BJ (cell line): ENCODE measurements around the gene CCT7. TPM values are rescaled to one million over a fixed set of nuclear protein-coding genes. Genes with fewer than 3 reads are reported as not detected.

Source experiments
- CTCF ChIA-PET: fragments of 350-600 bp; formaldehyde crosslinking; extraction: SDS; loops from one replicate; lab custom pipeline; 2021; ENCODE audit warnings: antibody characterized with exemption, inconsistent platforms; lab: Yijun Ruan, JAX
- POLR2A ChIA-PET: fragments of 300-600 bp; sonication (Branson Sonifier 250); formaldehyde crosslinking; extraction: SDS; loops from one replicate; lab custom pipeline; 2021; ENCODE audit warnings: antibody characterized with exemption; lab: Charles Lee
- DNase-seq: peaks from one replicate; pipeline ENCODE4 v3.0.0-alpha.2; 2011; ENCODE audit warnings: low read depth
- H3K27me3 ChIP-seq: 2 replicates; pipeline ENCODE4 v1.6.0; 2011; ENCODE audit warnings: low read length; ENCODE audit not compliant: control insufficient read depth, insufficient read depth
- H3K36me3 ChIP-seq: 2 replicates; pipeline ENCODE4 v1.5.1; 2011; ENCODE audit warnings: low read length; ENCODE audit not compliant: control insufficient read depth, insufficient read depth
- H3K4me3 ChIP-seq: 2 replicates; pipeline ENCODE4 v1.5.1; 2011; ENCODE audit warnings: low read depth, mild to moderate bottlenecking, control low read depth, low read length
- polyA plus RNA-seq: library from polyadenylated mRNA; depleted of rRNA; stranded (reverse); fragments of >200 nt; gene quantifications from 2 replicates; pipeline ENCODE4 v1.2.3, GENCODE V29; 2011
- TF ChIP-seq, protein P1 (sequence below): IDR thresholded peaks from 2 replicates; pipeline ENCODE4 v1.5.1; 2011; ENCODE audit warnings: low read depth, mild to moderate bottlenecking, control low read depth, inconsistent platforms, low read length, moderate library complexity; ENCODE audit not compliant: insufficient read depth

CCT7 gene
- polyA plus RNA-seq, 1 experiment, result 285 TPM

DNA sequence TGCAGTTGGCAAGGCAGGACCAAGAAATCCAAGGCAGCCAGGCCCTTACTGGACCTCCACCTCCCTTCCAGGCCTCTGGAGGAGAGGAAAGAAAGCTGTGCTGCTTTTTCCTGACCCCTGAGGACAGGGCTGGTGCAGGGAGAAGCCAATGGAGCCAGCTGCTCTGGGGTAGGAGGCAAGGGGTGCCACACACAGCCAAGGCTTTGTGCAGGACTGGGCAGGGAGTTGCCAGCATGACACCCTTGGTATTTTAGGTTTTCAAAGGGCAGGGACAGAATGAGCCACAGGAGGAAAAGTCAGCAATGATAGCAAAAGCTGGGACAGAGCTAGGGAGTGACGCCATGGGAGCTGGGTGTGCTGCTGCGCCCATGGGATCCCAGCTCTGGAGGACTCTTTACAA, 22.9 kb downstream of the CCT7 start:
- no peak overlapping the region for H3K4me3 ChIP-seq
- TF ChIP-seq, protein P1, sequence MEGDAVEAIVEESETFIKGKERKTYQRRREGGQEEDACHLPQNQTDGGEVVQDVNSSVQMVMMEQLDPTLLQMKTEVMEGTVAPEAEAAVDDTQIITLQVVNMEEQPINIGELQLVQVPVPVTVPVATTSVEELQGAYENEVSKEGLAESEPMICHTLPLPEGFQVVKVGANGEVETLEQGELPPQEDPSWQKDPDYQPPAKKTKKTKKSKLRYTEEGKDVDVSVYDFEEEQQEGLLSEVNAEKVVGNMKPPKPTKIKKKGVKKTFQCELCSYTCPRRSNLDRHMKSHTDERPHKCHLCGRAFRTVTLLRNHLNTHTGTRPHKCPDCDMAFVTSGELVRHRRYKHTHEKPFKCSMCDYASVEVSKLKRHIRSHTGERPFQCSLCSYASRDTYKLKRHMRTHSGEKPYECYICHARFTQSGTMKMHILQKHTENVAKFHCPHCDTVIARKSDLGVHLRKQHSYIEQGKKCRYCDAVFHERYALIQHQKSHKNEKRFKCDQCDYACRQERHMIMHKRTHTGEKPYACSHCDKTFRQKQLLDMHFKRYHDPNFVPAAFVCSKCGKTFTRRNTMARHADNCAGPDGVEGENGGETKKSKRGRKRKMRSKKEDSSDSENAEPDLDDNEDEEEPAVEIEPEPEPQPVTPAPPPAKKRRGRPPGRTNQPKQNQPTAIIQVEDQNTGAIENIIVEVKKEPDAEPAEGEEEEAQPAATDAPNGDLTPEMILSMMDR, result no peak
- ChIA-PET POLR2A (no interaction called here), CTCF (interaction anchor here (0.5 to 1.2 kb wide), 3 partner anchors 10 to 293 kb away, joined by 3 to 5 read pairs (median 3); no protein-coding TSS in a partner anchor)
- no peaks in the 10 kb centered on the region for H3K27me3 ChIP-seq
- peaks cover 11% of the 10 kb centered on the region for H3K36me3 ChIP-seq
- DNase-seq, result no peak

DNA sequence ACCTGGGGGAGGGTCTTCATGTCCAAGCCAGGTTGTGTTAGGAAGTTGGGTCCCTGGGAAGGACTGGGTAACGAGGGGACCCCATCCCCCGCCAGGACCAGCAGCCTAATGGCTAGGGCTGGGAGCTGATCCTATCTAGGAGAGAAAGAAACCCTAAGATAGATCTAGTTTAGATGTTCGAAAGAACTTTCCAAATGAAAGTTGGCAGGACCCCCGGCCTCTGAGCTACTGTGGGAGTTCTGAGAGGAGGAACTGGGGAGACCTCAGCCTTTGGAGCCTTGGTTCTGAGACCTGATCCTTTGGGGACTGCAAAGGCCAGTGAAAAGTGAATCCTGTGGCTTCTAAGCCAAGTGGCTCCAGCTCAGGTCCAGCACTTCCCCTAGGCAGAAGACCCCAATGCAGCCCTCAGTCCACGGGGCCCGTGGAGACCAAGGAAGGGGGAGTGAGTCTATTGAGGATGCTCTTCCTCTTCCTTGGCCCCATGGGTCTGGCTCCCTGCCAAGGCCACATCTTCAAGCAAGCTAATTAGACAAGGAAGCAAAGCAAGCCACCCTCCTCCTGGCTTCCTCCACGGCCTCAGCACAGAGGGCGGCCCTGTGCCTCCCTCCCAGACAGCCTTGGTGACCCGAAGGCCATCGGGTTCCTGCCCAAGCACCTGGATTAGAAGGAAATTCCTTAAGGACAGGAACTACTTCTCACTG, 23.5 kb downstream of the CCT7 start:
- TF ChIP-seq, protein P1, result no peak
- POLR2A ChIA-PET, result no interaction called here
- Histone ChIP-seq H3K27me3 (no peaks in the 10 kb centered on the region), H3K4me3 (no peak overlapping the region), H3K36me3 (peaks cover 9% of the 10 kb centered on the region)
- no peak for DNase-seq
- CTCF ChIA-PET, result interaction anchor here (0.8 to 1.2 kb wide), 2 partner anchors 11 to 13 kb away, joined by 3 to 5 read pairs; no protein-coding TSS in a partner anchor

DNA sequence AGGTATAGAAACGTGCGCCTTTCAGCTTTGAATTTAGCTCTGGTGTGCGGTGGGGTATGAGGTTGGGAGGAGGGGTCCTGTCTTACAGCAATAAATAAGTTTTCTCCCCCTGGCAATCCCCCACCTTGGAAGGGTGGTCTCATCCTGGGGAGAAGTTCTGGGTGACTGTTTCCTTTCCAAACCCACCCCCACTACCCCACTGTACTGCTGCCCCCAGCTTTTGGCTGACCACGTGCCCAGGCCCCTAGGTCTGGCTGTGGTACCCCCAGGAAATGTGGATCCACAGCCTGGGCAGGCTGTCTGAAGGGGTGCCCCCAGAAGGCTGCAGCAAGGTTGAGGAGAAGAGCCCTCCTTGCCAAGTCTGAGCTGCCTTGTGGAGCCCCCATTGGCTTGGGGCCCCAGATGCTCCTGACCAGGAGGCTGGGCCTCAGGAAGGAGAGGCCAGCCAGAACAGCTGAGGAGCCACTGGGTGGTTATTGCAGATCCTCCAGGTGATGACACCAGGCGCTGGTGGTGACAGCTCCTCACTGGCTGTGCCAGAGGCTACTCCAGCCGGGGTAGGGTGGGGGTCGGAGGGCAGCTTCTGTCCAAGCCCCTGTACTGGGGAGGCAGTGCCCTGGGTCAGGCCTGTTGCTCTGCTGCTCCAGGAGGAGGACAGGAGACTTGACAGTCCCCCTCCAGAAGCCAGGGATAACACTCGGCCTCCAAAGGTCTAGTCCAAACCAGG, 24.2 kb downstream of the CCT7 start:
- DNase-seq, result no peak
- Histone ChIP-seq H3K4me3 (no peak overlapping the region), H3K27me3 (no peaks in the 10 kb centered on the region), H3K36me3 (peaks cover 7% of the 10 kb centered on the region)
- POLR2A ChIA-PET, result no interaction called here
- CTCF ChIA-PET, result interaction anchor here (1.0 to 2.9 kb wide), 2 partner anchors 11 to 32 kb away, joined by 3 to 10 read pairs; no protein-coding TSS in a partner anchor
- TF ChIP-seq, protein P1, result no peak

DNA sequence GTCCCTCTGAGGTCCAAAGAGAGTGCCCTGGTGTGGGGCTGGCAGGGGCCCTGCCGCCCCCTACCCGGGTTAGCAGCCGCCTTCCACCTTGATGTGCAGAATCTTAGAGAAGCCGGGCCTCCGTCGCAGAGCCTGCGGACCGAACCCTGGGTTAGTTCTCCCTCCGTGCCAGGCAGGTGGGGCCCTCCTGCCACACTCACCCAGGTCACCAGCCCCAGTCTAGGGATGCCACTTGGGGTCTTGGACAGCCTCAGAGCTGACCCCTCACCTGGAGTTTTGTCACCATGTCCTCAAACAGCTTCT, 24.8 kb downstream of the CCT7 start:
- ChIA-PET CTCF (interaction anchor here (1.0 to 2.9 kb wide), 3 partner anchors 10 to 31 kb away, joined by 3 to 10 read pairs (median 6); no protein-coding TSS in a partner anchor), POLR2A (no interaction called here)
- H3K36me3 ChIP-seq, result peaks cover 6% of the 10 kb centered on the region
- DNase-seq, result no peak
- no peaks in the 10 kb centered on the region for H3K27me3 ChIP-seq
- TF ChIP-seq, protein P1, result no peak
- H3K4me3 ChIP-seq, result no peak overlapping the region

DNA sequence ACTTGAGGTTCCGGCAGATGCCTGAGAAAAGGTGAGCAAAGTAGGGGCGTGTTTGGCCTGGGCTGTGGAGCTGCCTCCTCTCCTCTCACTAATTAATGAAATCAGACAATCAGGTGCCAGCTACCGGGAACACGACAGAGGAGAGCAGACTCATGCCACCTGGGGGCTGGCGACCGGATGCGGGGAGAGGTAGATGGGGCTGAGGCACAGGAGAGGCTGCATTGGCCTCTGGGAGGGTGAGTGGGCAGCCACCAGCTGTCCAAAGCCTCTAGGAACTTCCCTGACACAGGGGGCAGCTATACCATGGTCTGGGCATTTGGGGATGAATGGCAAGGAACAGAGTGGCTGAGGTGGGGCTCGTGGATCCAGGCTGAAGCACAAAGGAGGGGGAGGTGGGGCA, 25.2 kb downstream of the CCT7 start:
- CTCF ChIA-PET, result interaction anchor here (1.0 to 2.9 kb wide), 6 partner anchors 9 to 82 kb away, joined by 3 to 10 read pairs (median 5); no protein-coding TSS in a partner anchor
- no peak for DNase-seq
- no peaks in the 10 kb centered on the region for H3K27me3 ChIP-seq
- H3K4me3 ChIP-seq, result no peak overlapping the region
- POLR2A ChIA-PET, result no interaction called here
- peaks cover 3% of the 10 kb centered on the region; the same call in 1 of the 2 replicates for H3K36me3 ChIP-seq
- TF ChIP-seq, protein P1, result no peak
